GM18507 (cell line): Measurements from ENCODE around the gene COQ5.

ENCODE experiments used
- DNase-seq: peaks from one replicate; pipeline ENCODE4 v3.0.0; 2011; ENCODE audit warnings: low read depth; ENCODE audit not compliant: insufficient read length; ENCODE audit errors: extremely low spot score
- FAIRE-seq: peaks from 2 replicates; lab custom pipeline; 2011; peaks lifted over from hg19 to GRCh38; lab: Jason Lieb, UNC

The COQ5 gene, protein sequence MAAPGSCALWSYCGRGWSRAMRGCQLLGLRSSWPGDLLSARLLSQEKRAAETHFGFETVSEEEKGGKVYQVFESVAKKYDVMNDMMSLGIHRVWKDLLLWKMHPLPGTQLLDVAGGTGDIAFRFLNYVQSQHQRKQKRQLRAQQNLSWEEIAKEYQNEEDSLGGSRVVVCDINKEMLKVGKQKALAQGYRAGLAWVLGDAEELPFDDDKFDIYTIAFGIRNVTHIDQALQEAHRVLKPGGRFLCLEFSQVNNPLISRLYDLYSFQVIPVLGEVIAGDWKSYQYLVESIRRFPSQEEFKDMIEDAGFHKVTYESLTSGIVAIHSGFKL

DNA sequence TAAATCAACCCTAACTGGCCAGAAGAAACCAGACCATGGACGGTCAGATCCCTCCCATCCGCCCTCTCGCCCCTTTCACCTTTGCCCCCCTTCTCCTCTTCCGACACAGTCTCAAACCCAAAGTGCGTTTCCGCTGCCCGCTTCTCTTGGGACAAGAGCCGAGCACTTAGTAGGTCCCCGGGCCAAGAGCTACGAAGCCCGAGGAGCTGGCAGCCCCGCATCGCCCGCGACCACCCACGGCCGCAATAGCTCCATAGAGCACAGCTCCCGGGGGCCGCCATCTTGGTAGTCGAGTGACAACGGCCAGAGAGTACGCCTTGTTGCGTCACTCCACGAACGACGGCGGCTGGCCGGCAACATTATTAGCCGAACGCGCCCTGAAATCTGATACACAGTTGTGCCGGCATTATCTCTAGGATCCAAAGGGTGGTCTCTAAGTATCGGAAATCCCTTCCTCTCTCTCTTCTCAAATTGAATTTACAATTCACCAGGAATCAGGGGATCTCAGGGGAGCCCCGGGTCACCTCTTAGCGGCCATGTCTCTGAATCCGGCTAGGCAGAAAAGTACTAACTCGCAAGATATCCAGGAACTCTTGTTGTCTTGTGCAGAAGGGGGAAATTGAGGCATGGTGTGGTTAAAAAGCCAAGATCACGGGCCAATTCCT, at the start of gene COQ5:
TSS of gene COQ5 (minus strand) at position 298 of the 665 bp plus-strand sequence. CDS start at position 281, 17 bp downstream.
- FAIRE-seq (peak; percentile 71), DNase-seq (peak; percentile 61)

DNA sequence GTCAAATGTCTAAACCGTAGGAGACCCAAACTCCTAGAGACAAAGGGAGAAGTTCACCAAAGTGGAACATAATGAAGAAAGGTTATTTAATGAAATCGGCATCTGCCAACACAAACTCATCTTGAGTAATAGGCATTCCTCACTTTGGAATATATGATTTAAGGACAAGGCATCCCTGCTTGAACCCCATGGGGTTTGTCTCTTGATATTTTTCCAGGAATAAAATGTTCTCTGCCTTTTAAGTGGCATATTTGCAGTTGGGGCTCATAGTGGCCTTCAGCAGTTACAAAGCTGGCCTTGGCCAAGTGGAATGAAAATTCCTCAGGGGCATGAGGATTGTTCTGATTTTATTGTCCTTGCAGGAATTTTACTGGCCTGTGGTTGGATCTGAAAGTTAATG, 45.1 kb upstream of the COQ5 start:
- FAIRE-seq (no peak), DNase-seq (no peak)

DNA sequence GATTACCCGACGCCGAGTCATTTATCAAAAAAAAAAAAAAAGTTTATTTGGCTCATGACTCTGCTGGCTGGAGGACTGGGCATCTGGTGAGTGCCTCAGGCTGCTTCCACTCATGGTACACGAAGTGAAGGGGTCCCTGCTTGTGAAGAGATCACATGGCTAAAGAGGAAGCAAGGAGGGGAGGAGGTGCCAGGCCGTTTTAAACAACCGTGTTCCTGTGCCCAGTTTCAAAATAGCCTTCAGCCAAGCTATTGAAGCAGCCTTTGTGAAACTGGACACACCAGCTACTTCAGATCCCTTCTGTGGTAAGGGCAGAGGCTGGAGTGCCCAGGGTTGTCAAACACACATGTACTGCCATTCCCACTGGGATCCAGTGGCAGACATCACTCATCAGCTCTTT, 44.6 kb upstream of the COQ5 start:
- no peak for DNase-seq
- FAIRE-seq: no peak

DNA sequence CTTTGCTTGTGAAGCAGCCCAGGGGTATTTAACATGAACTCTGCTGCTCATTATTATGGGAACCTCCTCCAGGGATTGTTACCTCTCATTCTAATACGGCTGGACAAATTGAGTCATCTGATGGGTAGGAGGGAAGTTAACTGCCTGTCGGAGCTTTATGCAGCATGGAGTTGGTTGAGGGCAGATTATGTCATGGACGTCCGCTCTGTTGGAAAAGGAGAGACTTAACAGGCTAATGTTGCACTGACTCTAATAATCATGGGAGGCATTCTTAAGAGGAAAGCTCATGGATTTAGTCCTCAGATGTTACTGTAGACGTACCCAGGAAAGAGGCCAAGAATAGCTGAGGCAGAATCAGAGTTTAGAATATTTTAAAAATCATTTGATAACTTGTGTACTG, 42.3 kb upstream of the COQ5 start:
- DNase-seq (no peak), FAIRE-seq (no peak)

DNA sequence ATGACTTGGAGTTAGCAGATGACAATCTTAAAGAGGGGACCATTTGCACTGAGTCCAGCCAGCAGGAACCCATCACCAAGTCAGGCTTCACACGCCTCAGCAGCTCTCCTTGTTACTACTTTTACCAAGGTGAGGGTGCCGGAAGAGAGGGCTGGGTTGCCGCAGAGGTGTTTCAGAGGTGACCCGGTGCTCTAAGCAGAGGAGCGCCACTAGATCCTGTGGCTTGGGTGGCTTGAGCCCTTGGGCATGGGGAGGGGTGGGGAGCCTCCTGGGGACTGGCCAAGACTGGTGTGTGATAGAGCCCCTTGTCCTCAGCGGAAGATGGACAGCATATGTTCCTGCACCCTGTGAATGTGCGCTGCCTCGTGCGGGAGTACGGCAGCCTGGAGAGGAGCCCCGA, 34.5 kb upstream of the COQ5 start:
- FAIRE-seq (no peak), DNase-seq (no peak)

DNA sequence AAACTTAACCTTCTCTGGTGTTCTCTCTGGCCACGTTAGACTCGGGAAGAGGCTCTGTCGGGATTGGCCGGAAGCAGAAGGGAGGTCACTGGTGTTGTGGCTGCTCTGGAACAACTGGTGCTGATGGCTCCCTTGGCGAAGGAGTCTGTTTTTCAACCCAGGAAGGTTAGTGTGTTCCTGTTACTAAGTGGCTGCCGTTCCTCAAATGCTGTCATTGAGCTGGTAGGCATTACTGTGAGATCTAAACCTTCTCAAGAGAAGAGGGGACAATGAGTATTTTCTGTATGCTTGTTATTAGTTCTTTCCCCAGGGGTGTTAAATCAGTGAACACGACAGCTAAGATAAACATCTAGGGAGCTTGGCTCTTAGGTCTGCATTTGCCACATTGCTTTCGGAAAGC, 33.9 kb upstream of the COQ5 start:
- DNase-seq (no peak), FAIRE-seq (no peak)

DNA sequence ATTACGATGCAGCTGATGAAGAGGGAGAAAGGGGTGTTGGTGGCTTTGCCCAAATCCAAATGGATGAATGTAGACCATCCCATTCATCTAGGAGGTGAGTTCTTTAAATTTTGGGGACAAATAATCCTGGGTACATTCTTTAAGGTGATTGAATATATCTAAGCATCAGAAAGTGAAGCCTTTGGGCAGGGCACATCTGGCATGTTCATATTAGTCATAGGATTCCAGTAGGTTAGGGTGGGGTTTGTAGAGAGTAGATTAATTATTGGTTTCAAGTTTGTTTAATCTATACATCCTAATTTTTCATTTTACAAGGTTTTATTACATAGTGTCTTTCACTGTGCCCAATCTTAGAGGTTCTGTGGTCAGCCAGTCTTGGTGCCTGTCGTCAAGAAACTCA, 28.6 kb upstream of the COQ5 start:
- DNase-seq (no peak), FAIRE-seq (no peak)

DNA sequence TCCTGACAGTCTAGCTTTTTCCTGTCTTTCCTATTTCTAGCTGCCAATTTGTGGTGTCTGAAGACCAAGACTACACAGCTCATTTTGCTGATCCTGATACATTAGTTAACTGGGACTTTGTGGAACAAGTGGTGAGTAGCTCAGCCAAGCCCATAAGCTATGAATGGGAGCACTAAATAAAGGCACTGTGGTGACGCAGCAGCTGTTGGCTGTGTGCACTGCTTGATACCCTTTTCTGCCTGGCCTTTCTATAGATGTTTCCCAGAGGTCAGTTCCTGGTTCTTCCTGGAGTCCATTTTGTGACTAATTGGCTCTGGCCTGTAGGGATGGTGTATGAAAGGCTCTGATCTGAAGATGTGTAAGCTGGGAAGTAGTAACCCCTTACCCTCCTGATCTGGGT, 25.7 kb upstream of the COQ5 start:
- no peak for FAIRE-seq
- no peak for DNase-seq

DNA sequence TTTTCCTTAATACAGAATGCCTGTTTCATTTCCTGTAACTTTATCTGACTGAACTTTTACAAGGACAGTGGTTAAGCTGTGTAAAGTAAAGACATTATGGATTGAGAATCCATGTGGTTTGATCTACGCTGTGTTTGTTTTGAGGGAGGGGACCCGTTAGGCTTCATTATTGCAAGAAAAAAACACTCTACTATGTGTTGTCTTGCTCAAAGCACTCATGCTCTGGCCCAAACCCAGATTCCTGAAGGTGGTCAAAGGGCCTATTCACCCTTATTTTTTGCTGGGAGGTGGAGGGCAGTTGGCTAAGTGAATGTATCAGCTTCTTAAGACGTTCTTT, 17.1 kb upstream of the COQ5 start:
- no peak for FAIRE-seq
- no peak for DNase-seq

DNA sequence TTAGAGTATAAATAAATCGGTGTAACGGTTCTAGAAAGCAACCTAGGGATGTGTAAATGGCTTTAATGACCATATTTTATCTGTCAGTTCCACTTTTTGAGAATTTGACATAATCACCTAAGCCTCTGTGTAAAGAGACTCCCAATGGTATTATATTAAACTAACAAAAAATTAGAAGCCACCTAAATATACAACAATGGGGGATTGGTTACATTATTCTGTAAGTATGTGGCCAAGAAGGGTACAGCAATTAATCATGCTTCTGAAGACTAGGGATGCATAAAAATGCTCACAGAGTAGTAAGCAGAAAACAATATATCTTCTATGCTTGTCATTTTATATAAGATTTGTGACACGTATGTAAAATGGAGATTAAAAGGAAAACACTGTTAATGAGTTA, 15.7 kb upstream of the COQ5 start:
- FAIRE-seq: no peak
- no peak for DNase-seq

DNA sequence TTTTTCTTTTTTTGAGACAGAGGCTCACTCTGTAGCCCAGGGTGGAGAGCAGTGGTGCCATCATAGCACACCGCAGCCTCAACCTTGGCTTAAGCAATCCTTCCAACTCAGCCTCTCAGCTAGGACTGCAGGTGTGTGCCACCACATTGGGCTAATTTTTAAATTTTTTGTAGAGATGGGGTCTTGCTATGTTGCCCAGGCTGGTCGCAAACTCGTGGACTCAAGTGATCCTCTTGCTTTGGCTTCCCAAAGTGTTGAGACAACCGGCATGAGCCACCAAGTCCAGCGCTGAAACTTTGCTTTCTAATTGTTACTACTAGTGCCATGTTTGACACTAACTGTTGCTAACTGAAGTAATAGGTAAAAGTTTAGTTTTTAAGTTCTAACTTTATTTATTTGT, 13.2 kb upstream of the COQ5 start:
- DNase-seq: no peak
- no peak for FAIRE-seq

DNA sequence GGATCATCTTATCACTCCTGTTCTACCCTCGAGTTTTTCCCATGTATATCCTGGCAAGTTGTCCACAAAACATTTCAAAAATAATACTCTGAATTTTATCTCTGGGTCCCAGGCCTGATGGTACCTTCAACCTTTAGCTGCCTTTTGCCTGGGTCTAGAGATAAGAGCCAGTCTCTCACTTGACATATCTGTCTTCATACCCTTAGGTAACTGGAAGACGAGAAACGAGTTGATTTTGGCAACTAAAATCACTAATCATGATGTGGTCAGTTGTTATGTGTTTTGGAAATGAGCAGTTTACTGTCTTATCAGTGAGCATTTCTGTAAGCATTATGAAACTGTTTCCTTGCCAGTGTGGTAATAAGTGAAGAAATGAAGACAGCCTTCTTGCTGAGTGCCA, 11.5 kb upstream of the COQ5 start:
- DNase-seq: no peak
- FAIRE-seq: no peak

DNA sequence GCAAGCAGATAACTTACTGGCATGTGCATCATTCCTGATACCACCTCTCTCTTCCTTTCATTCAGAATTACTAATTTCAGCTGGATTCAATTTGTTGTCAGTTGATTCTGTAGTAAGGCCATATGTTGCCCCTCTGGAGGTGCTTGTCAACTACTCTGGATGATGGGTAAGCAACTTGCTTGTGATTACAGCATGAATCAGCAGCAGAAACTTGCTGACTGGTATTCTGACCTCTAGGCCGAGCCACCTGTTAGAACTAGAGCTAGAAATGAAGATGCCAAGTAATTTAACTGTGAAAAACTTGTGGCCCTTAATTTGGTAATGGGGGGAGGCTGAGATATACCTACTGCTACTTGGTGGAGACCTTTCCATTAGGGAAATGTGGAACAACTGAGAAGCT, 10.3 kb upstream of the COQ5 start:
- FAIRE-seq: no peak
- DNase-seq: no peak

DNA sequence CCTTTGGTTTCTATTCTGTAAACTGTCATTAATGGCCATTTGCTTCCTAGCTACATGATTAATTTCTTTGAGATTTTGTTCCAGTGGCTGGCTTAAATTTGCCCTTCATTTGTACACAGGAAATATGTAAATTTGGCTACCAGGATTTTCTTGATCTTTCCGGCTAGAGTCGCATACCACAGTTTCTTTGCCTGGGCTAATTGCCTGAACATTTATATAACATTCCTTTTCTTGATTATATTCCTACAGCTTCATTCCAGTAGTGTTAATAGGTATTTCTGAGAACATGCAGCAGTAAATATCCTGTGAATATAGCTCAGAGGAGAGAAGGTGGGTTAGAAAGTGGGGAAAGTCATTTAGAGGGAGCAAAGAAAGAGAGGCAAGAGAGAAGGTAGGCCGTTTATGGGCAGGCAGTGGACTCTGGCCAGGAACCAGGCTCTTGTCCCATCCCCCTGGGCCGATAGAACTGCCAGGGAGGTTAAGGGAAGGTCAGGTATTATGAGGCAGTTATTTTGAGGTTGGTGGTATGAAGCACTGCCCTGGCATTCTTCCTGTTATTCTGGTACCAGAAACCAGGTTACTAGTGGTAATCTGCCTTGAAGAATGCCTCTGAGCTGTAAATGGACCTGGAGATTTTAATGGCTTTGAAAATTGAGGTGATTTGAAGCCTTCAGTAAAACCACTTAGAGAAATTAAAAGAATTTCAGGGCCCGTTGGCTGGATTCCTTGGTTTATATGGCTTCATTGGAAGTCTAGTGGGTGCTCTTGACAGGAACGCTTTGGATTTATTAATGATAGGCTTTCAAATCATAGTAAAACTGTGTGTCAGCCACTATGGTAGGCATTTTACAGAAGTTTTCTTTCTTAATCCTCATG, 9.6 kb upstream of the COQ5 start:
- DNase-seq (no peak), FAIRE-seq (no peak)

DNA sequence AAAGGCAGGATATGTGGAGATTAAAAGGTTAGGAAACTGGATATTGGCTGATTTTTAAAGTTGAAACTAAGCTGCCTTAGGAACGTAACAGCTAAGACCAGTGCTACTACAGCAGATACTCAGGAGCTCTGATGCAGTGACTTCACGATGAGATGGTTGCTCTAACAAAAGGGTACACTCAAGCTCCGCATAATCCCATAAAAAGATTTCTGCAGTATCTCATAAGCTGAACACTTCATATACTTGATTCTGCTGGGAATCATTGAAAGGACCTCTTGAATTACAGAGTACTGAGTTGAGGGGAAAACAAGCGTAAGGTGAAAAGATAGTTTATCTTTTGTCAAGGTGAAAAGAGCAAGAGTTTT, 8.9 kb upstream of the COQ5 start:
- no peak for DNase-seq
- no peak for FAIRE-seq

DNA sequence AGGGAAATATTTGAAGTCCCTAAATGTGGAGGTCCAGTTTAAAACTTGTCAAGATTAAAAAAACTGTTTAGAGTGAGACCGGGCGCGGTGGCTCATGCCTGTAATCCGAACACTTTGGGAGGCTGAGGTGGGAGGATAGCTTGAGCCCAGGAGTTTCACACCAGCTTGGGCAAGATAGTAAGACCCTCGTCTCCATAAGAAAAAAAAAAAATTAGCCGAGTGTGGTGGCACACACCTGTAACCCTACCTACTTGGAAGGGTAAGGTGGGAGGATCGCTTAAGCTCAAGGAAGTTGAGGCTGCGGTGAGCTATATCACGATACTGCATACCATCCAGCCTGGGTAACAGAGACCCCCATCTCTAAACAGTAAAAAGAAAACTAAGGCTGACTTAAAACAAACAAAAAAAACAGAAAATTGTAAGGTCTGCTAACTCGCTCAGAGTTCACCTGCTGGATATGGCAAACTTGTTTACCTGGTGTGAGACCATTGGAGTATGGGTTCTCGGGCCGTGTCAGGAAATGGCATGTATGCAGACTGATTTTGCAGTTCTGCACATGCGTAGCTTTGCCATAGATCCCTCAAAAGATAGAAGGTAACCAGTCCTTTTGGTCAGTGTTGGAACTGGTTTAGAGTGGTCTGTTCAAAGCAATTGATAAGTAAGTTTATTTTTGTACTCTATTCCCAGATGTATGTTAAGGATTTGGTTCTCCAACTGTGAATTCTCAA, 7.3 kb upstream of the COQ5 start:
- FAIRE-seq (peak; percentile 60), DNase-seq (no peak)

DNA sequence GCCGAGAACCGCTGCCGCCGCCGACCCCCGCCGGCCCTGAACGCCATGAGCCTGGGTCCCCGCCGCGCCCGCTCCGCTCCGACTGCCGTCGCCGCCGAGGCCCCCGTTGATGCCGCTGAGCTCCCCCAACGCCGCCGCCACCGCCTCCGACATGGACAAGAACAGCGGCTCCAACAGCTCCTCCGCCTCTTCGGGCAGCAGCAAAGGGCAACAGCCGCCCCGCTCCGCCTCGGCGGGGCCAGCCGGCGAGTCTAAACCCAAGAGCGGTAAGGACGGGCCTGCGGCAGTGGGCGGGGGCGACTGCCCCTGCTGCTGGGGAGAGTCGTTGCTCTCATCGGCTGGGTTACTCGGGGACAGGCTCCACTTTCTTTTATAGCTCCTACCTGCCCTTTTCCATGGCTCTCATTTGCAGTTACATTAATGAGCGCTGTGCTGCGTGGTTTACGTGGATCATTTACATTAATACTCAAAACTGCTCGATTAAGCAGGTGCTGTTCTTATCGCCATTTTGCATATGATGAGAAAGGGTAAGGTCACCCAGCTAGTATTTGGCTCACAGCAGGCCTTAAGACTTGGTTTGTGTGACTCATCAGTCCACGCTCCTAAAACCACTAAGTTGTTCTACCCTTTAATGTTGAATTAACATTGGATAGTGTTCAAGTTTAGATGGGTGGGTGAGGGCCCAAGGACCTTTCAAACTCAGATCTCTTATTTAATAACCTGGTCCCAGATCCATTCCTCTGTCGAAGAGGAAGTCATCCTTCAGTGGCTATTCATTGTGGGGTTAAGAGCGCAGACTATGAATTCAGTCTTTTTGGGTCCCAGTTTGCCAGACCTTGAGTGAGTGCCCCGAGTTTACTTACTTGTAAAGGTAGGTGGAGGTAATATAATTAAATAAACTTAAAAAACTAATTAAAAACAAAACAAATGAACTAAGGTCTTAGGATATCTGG, 6.0 kb upstream of the COQ5 start:
- FAIRE-seq: peak; percentile 21
- no peak for DNase-seq

DNA sequence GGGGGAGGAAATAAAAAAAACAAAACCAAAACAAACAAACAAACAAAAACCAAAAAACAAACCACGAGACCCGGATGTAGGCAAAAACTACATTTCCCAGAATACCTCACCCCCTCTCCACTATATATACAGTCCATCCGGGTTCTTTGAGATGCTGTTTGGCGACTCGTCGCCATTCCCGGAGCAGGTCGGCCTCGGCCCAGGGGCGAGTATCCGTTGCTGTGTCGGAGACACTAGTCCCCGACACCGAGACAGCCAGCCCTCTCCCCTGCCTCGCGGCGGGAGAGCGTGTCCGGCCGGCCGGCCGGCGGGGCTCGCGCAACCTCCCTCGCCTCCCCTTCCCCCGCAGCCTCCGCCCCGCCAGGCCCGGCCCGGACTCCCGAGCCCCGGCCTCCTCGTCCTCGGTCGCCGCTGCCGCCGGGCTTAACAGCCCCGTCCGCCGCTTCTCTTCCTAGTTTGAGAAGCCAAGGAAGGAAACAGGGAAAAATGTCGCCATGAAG, 5.3 kb upstream of the COQ5 start, which contains the start of gene RNF10:
TSS of gene RNF10 (plus strand) at position 154 of the 500 bp plus-strand sequence. CDS start 456 bp downstream, outside the sequence.
- DNase-seq (peak; percentile 81), FAIRE-seq (peak; percentile 89)
